GM10266 (cell line): Measurements from ENCODE around the gene HYKK.
A peak's percentile ranks its signal among the peaks of the same experiment; 100 is the strongest.

Source experiments
- DNase-seq: peaks from one replicate; pipeline ENCODE4 v3.0.0; 2012; ENCODE audit errors: extremely low spot score
- TF ChIP-seq, protein P1 (sequence below): IDR thresholded peaks from 2 replicates; pipeline ENCODE4 v1.5.1; 2012; ENCODE audit warnings: mild to moderate bottlenecking, low read depth; ENCODE audit not compliant: control insufficient read depth, insufficient read depth; ENCODE audit errors: missing control alignments

Gene HYKK

DNA sequence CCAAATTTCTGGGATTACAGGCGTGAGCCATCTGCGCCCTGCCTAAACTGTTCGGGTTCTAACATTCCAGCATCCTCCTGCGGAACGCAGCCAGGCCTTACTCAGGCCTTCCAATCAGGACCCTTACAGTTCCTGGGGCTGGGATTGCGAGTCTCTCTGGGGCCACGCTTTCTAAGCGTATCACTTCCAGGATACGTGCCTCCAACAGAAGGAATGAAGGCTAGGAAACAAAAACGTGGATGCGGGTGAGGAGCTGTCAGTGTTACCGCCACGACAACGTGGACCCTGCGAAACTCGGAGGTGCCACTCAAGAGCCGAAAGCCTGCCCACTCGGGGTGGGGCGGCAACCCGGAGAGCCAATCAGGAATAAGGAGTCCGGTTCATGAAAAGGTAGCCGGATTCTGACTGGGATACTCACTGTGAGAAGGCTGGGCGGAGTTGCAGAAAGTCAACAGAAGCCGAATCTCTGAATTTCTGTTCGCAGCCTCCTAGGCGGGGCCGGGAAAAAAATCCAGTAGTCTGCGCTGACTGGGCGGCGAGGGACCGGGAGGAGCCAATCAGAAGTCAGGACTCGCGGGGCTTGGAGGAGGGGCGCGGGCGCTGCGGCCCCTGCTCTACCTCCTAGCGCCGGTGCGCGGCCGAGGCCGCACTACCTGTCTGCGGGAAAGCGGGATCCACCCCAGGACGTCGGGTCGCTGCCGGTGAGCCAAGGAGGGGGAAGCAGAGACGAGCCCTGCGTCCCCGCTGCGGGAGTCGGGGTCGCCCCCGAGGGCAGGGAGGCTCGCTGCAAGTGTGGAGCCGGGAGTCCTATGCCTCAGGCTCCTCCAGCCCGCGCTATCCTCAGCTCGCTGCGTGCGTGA lies at the start of gene HYKK:
HYKK (plus strand) TSS at position 607 of the 860 bp plus-strand sequence. CDS start 5,512 bp downstream, outside the sequence.
- peak; percentile 89 for DNase-seq
- TF ChIP-seq, protein P1, sequence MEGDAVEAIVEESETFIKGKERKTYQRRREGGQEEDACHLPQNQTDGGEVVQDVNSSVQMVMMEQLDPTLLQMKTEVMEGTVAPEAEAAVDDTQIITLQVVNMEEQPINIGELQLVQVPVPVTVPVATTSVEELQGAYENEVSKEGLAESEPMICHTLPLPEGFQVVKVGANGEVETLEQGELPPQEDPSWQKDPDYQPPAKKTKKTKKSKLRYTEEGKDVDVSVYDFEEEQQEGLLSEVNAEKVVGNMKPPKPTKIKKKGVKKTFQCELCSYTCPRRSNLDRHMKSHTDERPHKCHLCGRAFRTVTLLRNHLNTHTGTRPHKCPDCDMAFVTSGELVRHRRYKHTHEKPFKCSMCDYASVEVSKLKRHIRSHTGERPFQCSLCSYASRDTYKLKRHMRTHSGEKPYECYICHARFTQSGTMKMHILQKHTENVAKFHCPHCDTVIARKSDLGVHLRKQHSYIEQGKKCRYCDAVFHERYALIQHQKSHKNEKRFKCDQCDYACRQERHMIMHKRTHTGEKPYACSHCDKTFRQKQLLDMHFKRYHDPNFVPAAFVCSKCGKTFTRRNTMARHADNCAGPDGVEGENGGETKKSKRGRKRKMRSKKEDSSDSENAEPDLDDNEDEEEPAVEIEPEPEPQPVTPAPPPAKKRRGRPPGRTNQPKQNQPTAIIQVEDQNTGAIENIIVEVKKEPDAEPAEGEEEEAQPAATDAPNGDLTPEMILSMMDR: no peak

DNA sequence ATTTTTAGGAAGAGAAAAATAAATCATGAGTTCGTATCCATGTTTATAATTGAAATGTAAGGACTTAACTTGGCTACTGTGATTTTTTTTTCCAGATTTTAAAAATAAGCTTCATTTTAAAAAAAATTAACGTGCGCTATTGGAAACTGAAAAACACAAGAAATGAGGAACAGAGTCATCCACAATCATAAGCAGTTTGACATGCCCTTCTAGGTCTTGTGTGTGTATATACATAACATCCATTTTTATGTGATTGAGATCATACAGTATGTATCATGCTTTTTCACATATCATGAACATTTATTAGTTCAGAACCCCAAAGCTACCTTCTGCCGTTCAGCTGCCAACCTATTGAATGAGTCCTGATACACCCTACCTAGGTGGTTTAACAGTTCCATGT lies 46.6 kb upstream of the HYKK start:
- TF ChIP-seq, protein P1: no peak
- DNase-seq: no peak

GRCh38 chr15:78461171-78461888 lies 46.0 kb upstream of the HYKK start:
- TF ChIP-seq, protein P1: no peak
- DNase-seq: no peak

DNA sequence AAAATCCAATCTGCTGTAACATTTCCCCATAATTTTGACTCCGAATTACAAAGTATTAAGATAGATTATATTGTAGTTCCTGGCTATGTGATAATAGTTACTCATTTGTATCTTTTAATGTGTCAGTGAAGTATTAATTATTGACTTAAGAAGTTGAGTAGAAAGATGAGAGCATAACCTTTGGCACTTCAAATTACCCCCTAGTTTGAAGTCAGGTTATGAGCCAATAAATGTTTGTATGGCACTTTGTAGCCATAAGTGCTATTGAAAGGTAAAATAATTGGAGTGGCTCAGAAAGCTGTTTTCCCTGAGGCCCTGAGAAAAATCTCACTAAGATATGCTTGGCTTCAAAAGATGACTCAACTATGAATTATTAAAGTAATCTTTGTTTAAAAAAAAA lies 38.3 kb upstream of the HYKK start:
- no peak for DNase-seq

DNA sequence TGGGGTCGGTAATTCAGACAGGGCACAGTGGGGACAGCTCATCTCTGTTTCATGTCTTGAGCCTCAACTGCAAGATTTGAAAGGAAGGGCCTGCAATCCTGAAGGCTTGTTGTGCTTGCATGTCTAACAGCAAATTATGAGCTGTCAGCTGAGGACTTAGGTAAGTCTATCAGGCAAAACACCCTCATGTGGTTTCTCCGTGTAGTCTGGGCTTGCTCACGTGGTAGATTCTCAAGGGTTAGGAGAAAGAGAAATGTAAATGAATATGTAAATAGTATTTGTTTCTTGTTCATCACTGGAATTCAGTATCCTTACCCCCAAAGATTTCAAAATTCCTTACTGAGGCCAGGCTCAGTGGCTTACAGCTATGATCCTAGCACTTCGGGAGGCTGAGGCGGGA lies 30.1 kb upstream of the HYKK start:
- TF ChIP-seq, protein P1: no peak
- no peak for DNase-seq

More for the DNA sequence above, 38.3 kb upstream of the HYKK start:
- TF ChIP-seq, protein P1: no peak

DNA sequence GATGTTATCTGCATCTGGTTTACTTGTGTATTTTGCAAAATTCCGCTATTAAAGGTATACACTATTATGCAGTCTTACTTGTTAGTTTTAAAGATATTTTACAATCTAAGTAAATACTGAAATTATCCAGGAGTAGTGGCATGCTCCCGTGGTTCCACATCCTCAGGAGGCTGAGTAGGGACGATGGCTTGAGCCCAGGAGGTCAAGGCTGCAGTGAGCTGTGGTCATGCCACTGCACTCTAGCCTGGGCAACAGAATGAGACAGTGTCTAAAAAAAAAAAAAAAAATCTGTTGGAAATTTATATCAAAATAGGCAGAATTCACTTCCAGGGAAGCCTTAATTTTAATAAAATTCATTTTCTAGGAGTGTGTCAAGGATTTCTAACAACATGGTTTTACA lies 27.7 kb upstream of the HYKK start:
- DNase-seq: no peak
- TF ChIP-seq, protein P1: no peak

DNA sequence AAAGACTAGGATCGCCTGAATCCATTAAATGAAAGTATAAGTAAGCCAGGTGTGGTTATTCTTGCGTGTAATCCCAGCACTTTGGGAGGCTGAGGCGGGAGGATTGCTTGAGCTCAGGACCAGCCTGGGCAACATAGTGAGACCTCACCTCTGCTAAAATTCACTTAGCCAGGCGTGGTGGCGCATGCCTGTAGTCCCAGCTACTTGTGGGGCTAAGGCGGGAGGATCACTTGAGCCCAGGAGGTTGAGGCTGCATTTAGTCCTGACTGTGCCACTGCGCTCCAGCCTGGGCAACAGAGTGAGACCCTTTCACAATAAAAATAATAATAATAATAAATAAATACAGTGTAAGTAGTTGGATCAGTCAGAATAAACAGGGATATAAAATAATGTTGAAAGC lies 25.5 kb upstream of the HYKK start:
- TF ChIP-seq, protein P1: no peak
- no peak for DNase-seq
